ENCODE measurements around the gene TRPC4.

The TRPC4 gene

GRCh38 chr13:37884026-37884425 is 14.5 kb upstream of the TRPC4 start:
- H4K20me1 ChIP-seq (ENCODE audit: insufficient read depth, low read length), result no peaks in the 10 kb centered on the region
- 0 out of 2 replicates have a peak, but pooled peaks cover 4% of the 10 kb centered on the region for H3K27me3 ChIP-seq (ENCODE audit: low read depth, low read length)
- no peak overlapping the region for H3K4me2 ChIP-seq (ENCODE audit: low read length)
- H3K4me3 ChIP-seq (ENCODE audit: low read length), result no peak overlapping the region
- H3K27ac ChIP-seq (ENCODE audit: low read length), result no peak overlapping the region
- TF ChIP-seq EZH2phosphoT487 (IDR thresholded peaks at IDR 0.05; ENCODE audit: low read depth) (no peak), CTCF (IDR thresholded peaks at IDR 0.05; ENCODE audit: low read depth, low read length) (no peak)
- peaks cover 5% of the 10 kb centered on the region for H3K4me1 ChIP-seq (ENCODE audit: low read length)
- no peaks in the 10 kb centered on the region for H3K36me3 ChIP-seq (replicated peaks; ENCODE audit: low read depth, low read length)
- H3K9ac ChIP-seq (ENCODE audit: low read length), result no peak overlapping the region
- no peaks in the 10 kb centered on the region for H3K79me2 ChIP-seq (ENCODE audit: low read length)
- H2AFZ ChIP-seq (ENCODE audit: low read depth, low read length), result no peak overlapping the region
- no peaks in the 10 kb centered on the region for H3K9me3 ChIP-seq (ENCODE audit: insufficient read depth, low read length)

DNA sequence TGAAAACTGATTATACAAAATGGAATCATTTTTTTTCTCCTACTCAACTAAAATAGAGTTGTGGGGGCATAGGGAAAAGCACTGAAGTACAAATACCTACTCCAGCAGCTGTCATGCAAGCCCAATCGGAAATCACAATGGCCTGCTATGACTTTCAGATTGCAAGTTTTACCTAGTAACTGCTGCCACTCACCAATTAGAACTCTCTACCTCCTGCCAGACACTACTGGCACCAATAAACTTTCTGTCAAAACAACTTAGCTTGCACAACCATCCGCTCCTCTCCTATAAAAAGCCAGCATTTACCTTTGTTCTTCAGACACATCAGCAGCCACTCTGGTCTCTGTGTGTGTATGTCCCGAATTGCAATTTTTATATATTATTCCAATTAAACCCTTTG is 9.3 kb upstream of the TRPC4 start:
- Histone ChIP-seq H4K20me1 (ENCODE audit: insufficient read depth, low read length) (no peaks in the 10 kb centered on the region), H3K4me2 (ENCODE audit: low read length) (no peak overlapping the region), H3K27me3 (ENCODE audit: low read depth, low read length) (no peaks in the 10 kb centered on the region), H3K9me3 (ENCODE audit: insufficient read depth, low read length) (no peaks in the 10 kb centered on the region), H2AFZ (ENCODE audit: low read depth, low read length) (no peak overlapping the region), H3K79me2 (ENCODE audit: low read length) (no peaks in the 10 kb centered on the region), H3K4me3 (ENCODE audit: low read length) (no peak overlapping the region), H3K4me1 (ENCODE audit: low read length) (no peaks in the 10 kb centered on the region), H3K36me3 (replicated peaks; ENCODE audit: low read depth, low read length) (no peaks in the 10 kb centered on the region), H3K27ac (ENCODE audit: low read length) (no peak overlapping the region), H3K9ac (ENCODE audit: low read length) (no peak overlapping the region)
- TF ChIP-seq CTCF (IDR thresholded peaks at IDR 0.05; ENCODE audit: low read depth, low read length) (no peak), EZH2phosphoT487 (IDR thresholded peaks at IDR 0.05; ENCODE audit: low read depth) (no peak)

DNA sequence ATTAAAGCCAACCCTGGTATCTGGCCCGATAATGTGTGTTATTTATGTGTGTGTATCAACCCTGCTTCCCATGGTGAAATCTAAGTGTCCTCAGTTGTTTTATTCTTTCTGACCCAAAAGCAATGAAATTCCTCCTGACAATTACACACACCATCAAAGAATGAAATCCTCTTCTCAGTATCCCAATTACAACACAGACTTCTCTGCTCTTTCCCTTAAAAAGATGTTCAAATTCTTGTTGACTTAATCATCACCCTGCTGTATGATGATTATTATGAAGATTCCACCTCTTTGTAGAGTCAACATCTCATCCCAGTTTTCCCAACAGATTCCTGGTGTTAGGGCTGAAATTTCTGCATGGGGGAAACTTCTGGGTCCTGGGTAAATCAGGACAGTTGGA is 8.9 kb upstream of the TRPC4 start:
- Histone ChIP-seq H4K20me1 (ENCODE audit: insufficient read depth, low read length) (no peaks in the 10 kb centered on the region), H3K79me2 (ENCODE audit: low read length) (no peaks in the 10 kb centered on the region), H3K27me3 (ENCODE audit: low read depth, low read length) (no peaks in the 10 kb centered on the region), H3K4me1 (ENCODE audit: low read length) (no peaks in the 10 kb centered on the region), H3K4me3 (ENCODE audit: low read length) (no peak overlapping the region), H3K9ac (ENCODE audit: low read length) (no peak overlapping the region), H3K27ac (ENCODE audit: low read length) (no peak overlapping the region), H2AFZ (ENCODE audit: low read depth, low read length) (no peak overlapping the region), H3K4me2 (ENCODE audit: low read length) (no peak overlapping the region), H3K36me3 (replicated peaks; ENCODE audit: low read depth, low read length) (no peaks in the 10 kb centered on the region), H3K9me3 (ENCODE audit: insufficient read depth, low read length) (no peaks in the 10 kb centered on the region)
- TF ChIP-seq CTCF (IDR thresholded peaks at IDR 0.05; ENCODE audit: low read depth, low read length), result no peak
- TF ChIP-seq EZH2phosphoT487 (IDR thresholded peaks at IDR 0.05; ENCODE audit: low read depth), result no peak

- no peak overlapping the region for H3K9ac ChIP-seq (ENCODE audit: low read length)
- TF ChIP-seq EZH2phosphoT487 (IDR thresholded peaks at IDR 0.05; ENCODE audit: low read depth), result no peak
- TF ChIP-seq CTCF (IDR thresholded peaks at IDR 0.05; ENCODE audit: low read depth, low read length), result no peak
- no peak overlapping the region for H3K4me3 ChIP-seq (ENCODE audit: low read length)
- no peaks in the 10 kb centered on the region for H3K79me2 ChIP-seq (ENCODE audit: low read length)
- no peak overlapping the region for H3K27ac ChIP-seq (ENCODE audit: low read length)
- H3K9me3 ChIP-seq (ENCODE audit: insufficient read depth, low read length), result no peaks in the 10 kb centered on the region
- no peak overlapping the region for H2AFZ ChIP-seq (ENCODE audit: low read depth, low read length)
- no peaks in the 10 kb centered on the region for H3K36me3 ChIP-seq (replicated peaks; ENCODE audit: low read depth, low read length)
- no peaks in the 10 kb centered on the region for H4K20me1 ChIP-seq (ENCODE audit: insufficient read depth, low read length)
- no peaks in the 10 kb centered on the region for H3K4me1 ChIP-seq (ENCODE audit: low read length)
- no peak overlapping the region for H3K4me2 ChIP-seq (ENCODE audit: low read length)
- no peaks in the 10 kb centered on the region for H3K27me3 ChIP-seq (ENCODE audit: low read depth, low read length)
Measured at GRCh38 chr13:37870895-37871550, 1.5 kb upstream of the TRPC4 start.

Measured in OCI-LY3 (cell line).